GM12891 (cell line): ENCODE measurements around the gene ATXN7L1.

Experiments
- POLR2A ChIP-seq: IDR thresholded peaks from 2 replicates; pipeline ENCODE4 v1.6.1; 2011; ENCODE audit warnings: low read depth, low read length, control low read depth
- POLR2AphosphoS5 ChIP-seq: IDR thresholded peaks from 2 replicates; pipeline ENCODE4 v1.6.1; 2011; ENCODE audit warnings: low read depth, low read length, control low read depth
- SPI1 ChIP-seq: IDR thresholded peaks from 2 replicates; pipeline ENCODE4 v1.6.1; 2011; ENCODE audit warnings: low read depth, low read length, control low read depth
- TAF1 ChIP-seq: IDR thresholded peaks from 2 replicates; pipeline ENCODE4 v1.6.1; 2011; ENCODE audit warnings: low read depth, low read length, control low read depth

GRCh38 chr7:105612806-105613205 lies 263.6 kb downstream of the ATXN7L1 start:
- TF ChIP-seq POLR2A = no peak
- no peak for TF ChIP-seq SPI1
- TF ChIP-seq TAF1 = no peak
- TF ChIP-seq POLR2AphosphoS5 = no peak
